GM12892 (cell line): ENCODE results near the gene MAFF.

ENCODE experiments used
- POLR2A ChIP-seq: IDR thresholded peaks from 2 replicates; pipeline ENCODE4 v1.6.1; 2011; ENCODE audit warnings: low read depth, low read length, control low read depth
- POLR2AphosphoS5 ChIP-seq: IDR thresholded peaks from 2 replicates; pipeline ENCODE4 v1.6.1; 2011; ENCODE audit warnings: low read depth, low read length, control low read depth
- TAF1 ChIP-seq: IDR thresholded peaks from 2 replicates; pipeline ENCODE4 v1.6.1; 2011; ENCODE audit warnings: low read depth, mild to moderate bottlenecking, control low read depth, low read length, borderline replicate concordance

- TF ChIP-seq POLR2A, result no peak
- no peak for TF ChIP-seq TAF1
- TF ChIP-seq POLR2AphosphoS5, result no peak
These were observed 3.0 kb downstream of the MAFF start for GRCh38 chr22:38204784-38205183.
